Esophagus muscularis mucosa (tissue), 4 donors: Measurements from ENCODE around the gene ATCAY. TPM values are rescaled to one million over a fixed set of nuclear protein-coding genes. Genes with fewer than 3 reads are reported as not detected.
A peak's percentile ranks its signal among the peaks of the same experiment; 100 is the strongest.

Source experiments
- DNase-seq: peaks from one replicate; pipeline ENCODE4 v3.0.0-alpha.2; 2017; ENCODE audit errors: extremely low spot score
- H3K27ac ChIP-seq, 4 donors: fragments of 200-600 bp; sonication (generic); replicated peaks in 1 of 4; 1 replicate in 3 of 4; 2 replicates in 1 of 4; pipeline ENCODE4 v1.5.1; 2016 to 2019; ENCODE audit warnings: mild to moderate bottlenecking in 1 of 4
- H3K27me3 ChIP-seq, 4 donors: fragments of 200-600 bp; sonication (generic); one replicate each; pipeline versions ENCODE4 v1.5.1 to v1.6.0; 2016 to 2019
- H3K36me3 ChIP-seq, 4 donors: fragments of 200-600 bp; sonication (generic); one replicate each; pipeline ENCODE4 v1.5.1; 2016 to 2019
- H3K4me1 ChIP-seq, 4 donors: fragments of 200-600 bp; sonication (generic); one replicate each; pipeline ENCODE4 v1.5.1; 2016 to 2019
- H3K4me3 ChIP-seq, 4 donors: fragments of 200-600 bp; sonication (generic); 1 replicate in 2 of 4; 2 replicates in 2 of 4; pipeline ENCODE4 v1.5.1; 2016 to 2019; ENCODE audit warnings: mild to moderate bottlenecking in 4 of 4, moderate library complexity in 1 of 4
- H3K9me3 ChIP-seq, 4 donors: fragments of 200-600 bp; sonication (generic); 1 replicate in 3 of 4; 2 replicates in 1 of 4; pipeline ENCODE4 v1.5.1; 2016 to 2019
- CTCF ChIP-seq, 3 experiments: fragments of 200-600 bp in 2 of 3; fragments of 450-650 bp in 1 of 3; sonication (generic) in 2 of 3; IDR thresholded peaks; one replicate each; pipeline ENCODE4 v1.5.1; 2017 to 2019; ENCODE audit warnings: antibody characterized with exemption in 3 of 3, mild to moderate bottlenecking in 2 of 3, moderate library complexity in 1 of 3
- EP300 ChIP-seq: sonication (generic); formaldehyde crosslinking; IDR thresholded peaks from one replicate; pipeline ENCODE4 v1.6.1; 2017; ENCODE audit warnings: antibody characterized with exemption
- POLR2A ChIP-seq: fragments of 450-650 bp; IDR thresholded peaks from one replicate; pipeline ENCODE4 v1.6.1; 2017; ENCODE audit warnings: antibody characterized with exemption, moderate library complexity, mild to moderate bottlenecking, low read depth
- POLR2AphosphoS5 ChIP-seq, 2 donors: sonication (generic); formaldehyde crosslinking; IDR thresholded peaks; one replicate each; pipeline ENCODE4 v1.6.1; 2017; ENCODE audit warnings: antibody characterized with exemption in 2 of 2
- WGBS: methylation state at CpG from one replicate; pipeline ENCODE4 v1.1.5; 2018; 5-methylcytosine and 5-hydroxymethylcytosine counted together
- intact Hi-C: fragments of 100-400 bp; cut with DNase I; formaldehyde crosslinking; loops from one replicate; pipeline ENCODE4 v1.15.1; 2023
- total RNA-seq, 4 donors: library from RNA; depleted of rRNA; stranded (reverse); fragments of >200 nt; gene quantifications; one replicate each; pipeline versions ENCODE4 v1.1.0 to v1.2.1, GENCODE V29; 2016

ATCAY gene
- total RNA-seq, 4 donors from 2014 or later: 0.42 to 1.3 (median 0.82) TPM

GRCh38 chr19:3968556-3969434, 88.3 kb downstream of the ATCAY start:
- Histone ChIP-seq H3K4me3 (peak overlapping the region; percentile 88 to 100 (median 98)), H3K4me1 (peaks cover 52 to 69% (median 64%) of the 10 kb centered on the region in 4 donors), H3K27me3 (no peaks in the 10 kb centered on the region), H3K9me3 (no peaks in the 10 kb centered on the region), H3K36me3 (peaks cover 16 to 50% (median 44%) of the 10 kb centered on the region in 4 donors), H3K27ac (peak overlapping the region; percentile 99 to 100 (median 100))
- peak; percentile 90 to 96 for TF ChIP-seq POLR2AphosphoS5 (IDR thresholded peaks at IDR 0.05)
- TF ChIP-seq CTCF (IDR thresholded peaks at IDR 0.05): no peak
- TF ChIP-seq EP300: peak; percentile 60
- TF ChIP-seq POLR2A: no peak
- intact Hi-C loops: no loop called here
- 30% methylated on average over 9 of the region's 9 CpGs for WGBS
- DNase-seq: peak; percentile 96

GRCh38 chr19:3969435-3970312, 89.2 kb downstream of the ATCAY start:
- 11% methylated on average over 23 of the region's 23 CpGs for WGBS
- DNase-seq: no peak
- peak; percentile 61 to 88 for TF ChIP-seq POLR2AphosphoS5 (IDR thresholded peaks at IDR 0.05)
- TF ChIP-seq POLR2A: peak; percentile 42
- peak in 2 of 3 experiments; percentile 13 to 19 for TF ChIP-seq CTCF (IDR thresholded peaks at IDR 0.05)
- TF ChIP-seq EP300: no peak
- H3K4me3 ChIP-seq: peak overlapping the region; percentile 88 to 100 (median 98)
- H3K27me3 ChIP-seq: no peaks in the 10 kb centered on the region
- intact Hi-C loops: loop anchor here (10.0 kb wide), 1 partner anchor 205 kb away; the partner anchor contains the start of genes APBA3 and MRPL54
- H3K36me3 ChIP-seq: peaks cover 7 to 41% (median 35%) of the 10 kb centered on the region in 4 donors
- peak overlapping the region; percentile 99 to 100 (median 100) for H3K27ac ChIP-seq
- peaks cover 50 to 63% (median 60%) of the 10 kb centered on the region in 4 donors for H3K4me1 ChIP-seq
- H3K9me3 ChIP-seq: no peaks in the 10 kb centered on the region

GRCh38 chr19:3970313-3970807, 89.9 kb downstream of the ATCAY start:
- intact Hi-C loops: loop anchor here (10.0 kb wide), 1 partner anchor 206 kb away; the partner anchor contains the start of genes APBA3 and MRPL54
- Histone ChIP-seq H3K4me1 (peaks cover 45 to 56% (median 53%) of the 10 kb centered on the region in 4 donors), H3K4me3 (peak overlapping the region; percentile 88 to 100 (median 98))

More at GRCh38 chr19:3970313-3970807, 89.9 kb downstream of the ATCAY start:
- Histone ChIP-seq H3K27me3 (no peaks in the 10 kb centered on the region), H3K27ac (peak overlapping the region; percentile 99 to 100 (median 100)), H3K9me3 (no peaks in the 10 kb centered on the region), H3K36me3 (peaks cover 6 to 39% (median 33%) of the 10 kb centered on the region in 4 donors)
- 0% methylated on average over 22 of the region's 22 CpGs for WGBS
- DNase-seq: no peak
- TF ChIP-seq POLR2AphosphoS5 (IDR thresholded peaks at IDR 0.05): no peak
- TF ChIP-seq POLR2A: no peak
- TF ChIP-seq EP300: no peak
- TF ChIP-seq CTCF (IDR thresholded peaks at IDR 0.05): no peak
